ENCODE measurements around the gene FFAR2.
"Not testable (repeated sequence)": the region's sequence is repeated elsewhere in the genome, so short reads cannot be mapped to it uniquely, and the experiment has no call there.

The FFAR2 gene

GRCh38 chr19:35447606-35448469, at the start of gene FFAR2:
FFAR2 (plus strand) TSS chr19:35448257; CDS start chr19:35449715, 1,458 bp downstream.
- DNase-seq (ENCODE audit: low read depth), result no peak

GRCh38 chr19:35398570-35398969, 49.5 kb upstream of the FFAR2 start:
- DNase-seq (ENCODE audit: low read depth), result no peak

- no peak for DNase-seq (ENCODE audit: low read depth)
These were observed 48.8 kb upstream of the FFAR2 start for GRCh38 chr19:35399231-35399630.

GRCh38 chr19:35399948-35400772, 47.9 kb upstream of the FFAR2 start:
- DNase-seq (ENCODE audit: low read depth), result no peak

GRCh38 chr19:35400773-35401100, 47.3 kb upstream of the FFAR2 start:
- DNase-seq (ENCODE audit: low read depth), result no peak

DNA sequence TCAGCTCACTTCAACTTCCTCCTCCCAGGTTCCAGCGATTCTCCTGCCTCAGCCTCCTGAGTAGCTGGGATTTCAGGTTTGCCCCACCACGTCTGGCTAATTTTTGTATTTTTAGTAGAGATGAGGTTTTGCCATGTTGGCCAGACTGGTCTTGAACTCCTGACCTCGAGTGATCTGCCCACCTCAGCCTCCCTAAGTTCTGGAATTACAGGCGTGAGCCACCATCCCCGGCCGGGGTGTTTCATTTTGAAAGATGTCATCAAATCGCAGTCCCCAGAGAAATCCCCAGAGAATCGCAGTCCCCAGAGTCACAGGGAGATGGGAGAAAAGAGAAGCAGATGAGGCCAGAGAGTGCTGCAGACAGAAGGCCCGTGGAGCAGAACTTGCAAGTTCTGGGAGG, 46.6 kb upstream of the FFAR2 start:
- not testable (repeated sequence) for DNase-seq (ENCODE audit: low read depth)

GRCh38 chr19:35403116-35403760, 44.8 kb upstream of the FFAR2 start:
- DNase-seq (ENCODE audit: low read depth), result no peak

GRCh38 chr19:35404879-35405622, 43.0 kb upstream of the FFAR2 start:
- peak; percentile 85 for DNase-seq (ENCODE audit: low read depth)

- DNase-seq (ENCODE audit: low read depth), result no peak
These were observed 40.4 kb upstream of the FFAR2 start for GRCh38 chr19:35407619-35408018.

GRCh38 chr19:35408284-35409171, 39.5 kb upstream of the FFAR2 start:
- DNase-seq (ENCODE audit: low read depth), result no peak

DNA sequence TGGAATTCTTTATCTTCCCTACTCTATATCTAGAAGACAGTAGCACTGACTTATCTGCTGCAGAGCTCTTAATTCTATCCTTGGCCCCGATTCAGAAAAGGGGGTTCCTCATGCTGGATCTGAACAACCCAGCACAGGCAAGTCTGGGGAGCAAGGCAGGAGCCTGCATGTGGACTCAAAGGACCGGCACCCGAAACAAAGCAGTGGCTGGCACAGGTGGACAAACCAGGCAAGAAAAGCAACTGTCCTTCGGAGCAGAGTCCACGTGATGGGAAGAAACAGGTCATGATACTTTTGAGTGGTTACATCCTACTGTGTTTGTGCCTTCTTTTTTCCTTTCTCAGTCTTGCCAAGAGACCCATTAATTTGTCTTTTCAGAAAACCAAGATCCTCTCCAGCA, 38.9 kb upstream of the FFAR2 start:
- no peak for DNase-seq (ENCODE audit: low read depth)

DNA sequence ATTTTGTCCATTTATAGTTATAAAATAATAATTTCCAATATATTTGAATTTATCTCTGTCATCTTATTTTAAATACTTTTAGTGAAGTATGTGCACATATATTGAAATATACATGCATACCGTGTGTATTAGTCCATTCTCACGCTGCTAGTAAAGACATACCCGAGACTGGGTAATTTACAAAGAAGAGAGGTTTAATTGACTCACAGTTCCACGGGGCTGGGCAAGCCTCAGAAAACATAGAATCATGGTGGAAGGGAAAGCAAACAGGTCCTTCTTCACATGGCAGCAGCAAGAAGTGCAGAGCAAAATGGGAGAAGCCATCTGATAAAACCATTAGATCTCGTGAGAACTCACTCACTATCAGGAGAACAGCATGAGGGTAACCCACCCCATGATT, 37.6 kb upstream of the FFAR2 start:
- DNase-seq (ENCODE audit: low read depth), result no peak

DNA sequence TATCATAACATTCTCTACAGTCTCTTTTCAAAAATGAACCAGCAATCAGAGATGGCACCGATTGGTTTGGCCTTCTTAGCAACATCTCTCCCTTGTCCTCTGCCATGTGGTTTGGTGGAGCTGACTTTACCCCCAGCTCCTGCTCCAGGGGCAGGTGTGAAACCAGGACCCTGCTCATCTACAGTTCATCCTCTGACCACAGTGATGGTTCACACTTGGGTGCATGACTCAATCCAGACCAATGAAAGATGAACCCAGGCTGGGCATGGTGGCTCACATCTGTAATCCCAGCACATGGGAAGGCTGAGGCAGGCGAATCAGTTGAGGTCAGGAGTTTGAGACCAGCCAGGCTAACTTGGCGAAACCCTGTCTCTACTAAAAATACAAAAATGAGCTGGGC, 33.6 kb upstream of the FFAR2 start:
- no peak for DNase-seq (ENCODE audit: low read depth)

- no peak for DNase-seq (ENCODE audit: low read depth)
These were observed 31.7 kb upstream of the FFAR2 start for GRCh38 chr19:35416331-35416730.

DNA sequence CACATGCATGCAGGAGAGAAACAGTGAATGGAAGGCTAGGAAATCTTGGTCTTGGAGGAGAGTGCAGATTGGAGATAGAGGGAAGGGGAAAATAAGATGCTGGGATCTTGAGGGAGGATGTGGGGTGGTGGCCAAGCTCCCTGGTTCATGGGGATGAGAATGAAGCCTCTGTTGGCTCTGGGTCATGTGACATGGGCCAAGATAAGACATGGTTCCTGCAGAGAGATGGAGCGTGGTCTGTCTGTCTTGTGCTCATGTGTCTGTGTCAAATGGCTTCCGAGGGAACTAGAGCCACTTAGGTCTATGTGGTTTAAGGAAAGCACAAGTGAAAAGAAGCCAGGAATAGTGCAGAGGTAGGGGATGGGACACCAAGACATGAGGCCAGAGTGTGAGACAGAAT, 30.8 kb upstream of the FFAR2 start:
- no peak for DNase-seq (ENCODE audit: low read depth)

GRCh38 chr19:35417713-35418534, 30.1 kb upstream of the FFAR2 start:
- DNase-seq (ENCODE audit: low read depth), result no peak

DNA sequence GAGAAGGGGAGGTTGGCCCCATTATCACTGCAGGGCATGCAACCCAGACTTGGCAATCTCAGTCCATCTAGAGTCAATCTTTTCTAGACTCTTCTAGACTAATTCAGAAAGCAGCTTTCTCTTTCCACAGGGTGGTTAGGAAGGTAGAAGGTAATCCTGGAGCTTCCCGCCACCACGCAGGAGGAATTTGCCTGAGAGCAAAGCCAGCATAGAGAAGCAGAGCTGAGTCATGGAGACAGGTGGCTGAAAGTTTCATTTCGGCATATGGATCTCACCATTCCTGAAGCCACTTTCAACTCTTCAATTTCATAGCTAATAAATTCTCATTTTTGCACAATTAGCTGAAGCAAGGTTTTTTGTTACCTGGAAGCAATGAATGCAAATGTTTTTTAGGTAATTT, 29.0 kb upstream of the FFAR2 start:
- no peak for DNase-seq (ENCODE audit: low read depth)

DNA sequence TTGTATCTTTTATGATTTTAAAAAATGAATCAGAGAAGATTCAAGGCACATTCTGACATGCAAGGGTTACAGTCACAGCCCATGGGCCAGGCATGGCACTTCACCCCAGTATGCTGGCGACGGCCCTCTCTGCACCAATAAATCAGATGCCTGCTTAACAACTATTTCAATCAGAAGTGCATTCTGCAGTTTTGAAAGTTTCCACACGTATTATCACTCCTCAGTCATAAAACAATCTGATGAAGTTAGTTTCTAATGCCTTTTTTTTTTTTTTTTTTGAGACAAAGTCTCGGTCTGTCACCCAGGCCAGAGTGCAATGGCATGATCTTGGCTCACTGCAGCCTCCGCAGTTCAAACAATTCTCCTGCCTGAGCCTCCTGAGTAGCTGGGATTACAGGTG, 28.3 kb upstream of the FFAR2 start:
- DNase-seq (ENCODE audit: low read depth), result no peak

DNA sequence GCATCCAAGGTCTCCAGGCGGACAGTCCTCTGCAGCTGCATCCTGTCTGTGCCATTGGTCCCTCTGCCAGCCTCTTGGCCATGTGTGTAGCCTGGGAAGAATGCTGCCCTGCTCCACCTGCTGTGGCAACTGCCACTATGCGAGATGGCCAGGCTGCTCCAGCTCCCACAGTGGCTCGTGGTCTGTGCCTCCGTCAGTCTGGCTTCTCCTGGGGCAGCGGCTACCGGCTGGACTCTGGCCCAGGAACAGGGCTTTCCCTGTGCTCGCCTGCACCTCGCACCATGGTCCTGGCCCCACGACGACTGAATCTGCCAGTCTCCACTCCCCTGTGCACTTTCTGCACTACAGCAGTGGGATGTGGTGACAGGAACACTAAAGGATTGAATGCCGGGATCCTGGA, 26.7 kb upstream of the FFAR2 start:
- no peak for DNase-seq (ENCODE audit: low read depth)

GRCh38 chr19:35423406-35423805, 24.7 kb upstream of the FFAR2 start:
- not testable (repeated sequence) for DNase-seq (ENCODE audit: low read depth)

All from stromal cell of bone marrow (primary cell).